CD4-positive, alpha-beta T cell treated with Interleukin-21 for 1 hour (primary cell): ENCODE data around the gene THSD7B.
"Not testable (repeated sequence)": the region's sequence is repeated elsewhere in the genome, so short reads cannot be mapped to it uniquely, and the experiment has no call there.

Experiments
- DNase-seq: peaks from one replicate; pipeline ENCODE4 v3.0.0-alpha.2; 2020

The THSD7B gene

GRCh38 chr2:137051778-137052398 is 286.5 kb downstream of the THSD7B start:
- DNase-seq, result no peak

DNA sequence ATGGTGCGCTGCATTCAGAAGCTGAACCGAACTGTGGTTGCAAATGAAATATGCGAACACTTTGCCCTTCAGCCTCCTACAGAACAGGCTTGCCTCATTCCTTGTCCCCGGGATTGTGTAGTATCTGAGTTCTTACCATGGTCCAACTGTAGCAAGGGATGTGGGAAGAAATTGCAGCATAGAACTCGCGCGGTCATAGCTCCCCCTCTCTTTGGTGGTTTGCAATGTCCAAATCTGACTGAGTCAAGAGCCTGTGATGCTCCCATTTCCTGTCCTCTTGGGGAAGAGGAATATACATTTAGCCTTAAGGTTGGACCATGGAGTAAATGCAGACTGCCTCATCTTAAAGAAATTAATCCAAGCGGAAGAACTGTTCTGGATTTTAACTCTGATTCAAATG is 291.4 kb downstream of the THSD7B start:
- no peak for DNase-seq

- DNase-seq, result not testable (repeated sequence)
Observed at GRCh38 chr2:137076111-137076765, 310.9 kb downstream of the THSD7B start.

- no peak for DNase-seq
Observed at GRCh38 chr2:137091704-137092103, 326.4 kb downstream of the THSD7B start.

DNA sequence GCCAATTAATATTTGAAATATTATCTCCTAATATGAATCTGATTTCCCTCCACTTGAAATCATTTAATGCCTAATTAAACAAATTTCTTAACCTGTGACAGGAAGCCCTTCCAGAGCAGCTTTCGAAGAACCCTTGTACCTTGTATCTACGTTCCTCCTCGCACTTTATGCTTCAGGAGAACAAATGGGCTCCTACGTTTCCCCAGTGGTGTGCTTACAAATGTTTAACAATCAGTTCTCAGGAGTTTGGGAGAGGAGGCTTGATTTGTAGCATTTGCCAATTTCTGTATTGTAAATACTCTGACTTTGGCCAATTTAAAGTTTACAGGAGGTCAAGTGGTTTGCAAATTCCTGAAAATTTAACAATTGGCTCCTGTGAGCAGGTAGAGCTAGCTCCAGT is 327.8 kb downstream of the THSD7B start:
- no peak for DNase-seq

DNA sequence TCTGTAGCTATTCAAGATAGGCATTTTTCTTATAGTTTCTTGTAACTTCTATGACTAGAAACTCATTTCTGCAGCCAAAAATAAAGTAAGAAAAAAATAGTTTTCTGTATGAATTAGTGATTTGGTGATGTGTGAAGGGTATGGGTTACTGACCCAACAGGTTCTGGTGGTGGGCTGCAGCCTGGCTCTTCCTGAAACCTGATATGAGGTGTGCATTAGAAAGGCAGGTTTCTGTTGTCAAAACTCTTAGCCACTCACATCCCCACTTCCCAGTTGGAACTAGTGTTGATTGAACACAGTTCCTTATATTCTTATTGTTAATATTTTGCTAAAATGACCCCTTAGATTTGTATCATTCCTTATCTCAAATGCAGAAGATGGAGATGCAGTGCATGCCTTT is 330.8 kb downstream of the THSD7B start:
- DNase-seq, result no peak

DNA sequence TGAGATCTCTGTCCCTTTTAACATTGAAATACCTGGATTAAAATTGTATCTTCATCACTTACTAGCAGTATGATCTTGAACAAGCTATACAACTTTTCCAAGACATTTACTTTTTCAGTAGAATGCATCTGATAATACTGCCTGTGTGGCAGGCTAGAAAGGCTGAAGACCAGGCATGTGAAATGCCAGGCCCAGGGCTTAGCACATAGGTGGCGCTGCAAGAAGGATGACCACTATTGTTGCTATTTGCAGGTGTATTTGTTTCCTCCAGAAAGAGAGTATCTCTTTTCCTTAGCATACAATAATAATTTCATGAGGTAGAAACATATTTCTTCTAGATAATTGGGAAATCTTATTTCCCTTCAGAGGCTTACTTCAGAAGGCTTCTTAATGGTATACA is 331.3 kb downstream of the THSD7B start:
- no peak for DNase-seq

DNA sequence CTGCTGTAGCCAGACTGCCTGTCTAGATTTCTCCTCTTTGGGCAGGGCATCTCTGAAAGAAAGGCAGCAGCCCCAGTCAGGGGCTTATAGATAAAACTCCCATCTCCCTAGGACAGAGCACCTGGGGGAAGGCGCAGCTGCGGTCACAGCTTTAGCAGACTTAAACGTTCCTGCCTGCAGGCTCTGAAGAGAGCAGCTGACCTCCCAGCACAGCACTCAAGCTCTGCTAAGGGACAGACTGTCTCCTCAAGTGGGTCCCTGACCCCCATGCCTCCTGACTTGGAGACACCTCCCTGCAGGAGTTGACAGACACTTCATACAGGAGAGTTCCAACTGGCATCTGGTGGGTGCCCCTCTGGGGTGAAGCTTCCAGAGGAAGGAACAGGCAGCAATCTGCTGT is 336.5 kb downstream of the THSD7B start:
- DNase-seq, result not testable (repeated sequence)

DNA sequence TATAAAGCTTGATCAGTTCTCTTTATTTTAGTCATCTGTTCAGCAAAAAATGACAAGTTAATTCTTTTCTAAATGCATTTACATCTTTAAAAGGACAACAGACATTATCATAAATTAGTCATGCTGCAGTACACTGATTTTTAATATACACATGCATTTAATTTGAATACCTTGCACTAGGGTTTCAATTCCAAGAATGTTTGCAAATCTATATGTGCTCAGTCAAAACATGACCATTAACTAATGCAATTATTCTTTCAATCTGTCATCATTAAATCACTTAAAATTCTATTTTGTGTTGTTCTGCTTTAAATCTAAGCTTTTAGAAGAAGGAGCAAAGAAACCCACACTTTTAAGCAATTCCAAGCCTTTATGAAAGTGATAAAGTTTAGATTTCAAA is 342.6 kb downstream of the THSD7B start:
- no peak for DNase-seq

GRCh38 chr2:137111896-137112295 is 346.6 kb downstream of the THSD7B start:
- no peak for DNase-seq

- DNase-seq, result no peak
Observed at GRCh38 chr2:137115081-137115794, 349.9 kb downstream of the THSD7B start.

GRCh38 chr2:137115795-137116089 is 350.4 kb downstream of the THSD7B start:
- DNase-seq, result no peak

DNA sequence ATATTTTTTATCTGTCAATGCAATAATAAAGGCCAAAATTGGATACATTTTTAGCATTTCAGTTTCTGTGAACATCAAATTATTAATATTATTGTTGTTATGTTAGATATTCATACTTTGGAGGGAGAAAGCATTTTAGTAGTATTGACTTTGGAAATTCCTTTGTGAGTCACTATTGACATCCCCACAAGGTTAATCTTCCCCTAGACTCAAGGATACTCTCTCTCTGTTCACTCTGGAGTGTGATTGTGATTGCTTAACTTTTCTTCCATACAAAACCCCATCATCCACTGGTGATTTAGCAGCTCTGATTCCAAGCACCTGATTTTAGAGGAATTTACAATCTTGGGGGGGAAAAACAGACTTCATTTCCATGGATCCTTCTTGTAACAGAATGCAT is 352.0 kb downstream of the THSD7B start:
- no peak for DNase-seq

DNA sequence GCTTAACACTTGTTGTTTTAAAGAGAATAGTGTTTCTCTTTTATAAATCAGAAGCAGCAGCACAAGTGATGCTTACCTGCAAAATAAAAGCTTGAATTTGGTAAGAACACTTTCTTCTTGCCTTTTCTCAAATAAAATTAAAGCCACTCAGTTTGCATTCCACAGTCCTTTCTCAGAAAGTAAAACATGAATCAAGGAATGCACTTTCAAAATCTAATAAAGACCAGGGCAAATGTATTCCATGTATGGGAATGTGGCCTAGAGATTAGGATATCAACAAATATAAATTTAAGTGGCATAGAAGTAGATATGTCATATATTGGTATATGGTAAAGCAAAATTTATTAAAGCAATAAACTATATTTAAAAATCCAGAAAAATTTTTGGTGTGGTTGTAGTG is 352.8 kb downstream of the THSD7B start:
- DNase-seq, result no peak

DNA sequence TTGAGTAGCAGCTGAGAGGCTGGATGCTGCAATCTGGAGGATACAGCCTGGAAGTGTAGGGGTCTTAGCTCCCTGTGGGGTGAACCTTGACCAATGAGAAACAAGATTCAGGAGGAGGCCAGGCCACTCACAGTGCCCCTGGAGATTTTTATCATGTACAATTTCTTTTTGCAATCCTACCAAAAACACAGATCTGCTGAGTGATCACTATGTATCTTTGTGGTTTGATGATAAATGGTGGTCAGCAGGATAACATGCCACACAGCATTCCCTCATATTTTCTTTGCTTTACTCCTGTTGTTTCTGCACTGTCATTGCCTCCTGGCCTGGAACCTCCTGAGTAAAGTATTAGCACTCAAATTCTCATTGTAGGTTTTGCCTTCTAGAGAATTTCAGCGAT is 357.9 kb downstream of the THSD7B start:
- no peak for DNase-seq

DNA sequence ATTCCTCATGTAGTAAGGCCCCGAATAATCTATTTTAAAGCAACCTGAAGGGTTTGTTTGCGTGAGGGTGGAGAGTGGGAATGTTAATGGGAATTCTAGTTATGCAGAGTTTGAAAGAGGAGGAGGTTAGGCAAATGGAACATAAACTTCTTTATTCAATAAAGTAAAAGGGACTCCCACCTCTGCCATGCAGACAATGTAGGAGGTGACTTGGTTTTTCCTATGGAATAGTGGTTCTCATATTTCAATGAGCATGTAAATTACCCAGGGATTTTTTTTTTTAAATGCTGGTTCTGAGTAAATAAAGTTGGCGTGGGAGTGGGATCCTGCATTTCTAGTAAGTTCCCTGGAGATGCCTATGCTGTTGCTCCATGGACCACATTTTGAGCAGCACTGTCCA is 367.9 kb downstream of the THSD7B start:
- no peak for DNase-seq

DNA sequence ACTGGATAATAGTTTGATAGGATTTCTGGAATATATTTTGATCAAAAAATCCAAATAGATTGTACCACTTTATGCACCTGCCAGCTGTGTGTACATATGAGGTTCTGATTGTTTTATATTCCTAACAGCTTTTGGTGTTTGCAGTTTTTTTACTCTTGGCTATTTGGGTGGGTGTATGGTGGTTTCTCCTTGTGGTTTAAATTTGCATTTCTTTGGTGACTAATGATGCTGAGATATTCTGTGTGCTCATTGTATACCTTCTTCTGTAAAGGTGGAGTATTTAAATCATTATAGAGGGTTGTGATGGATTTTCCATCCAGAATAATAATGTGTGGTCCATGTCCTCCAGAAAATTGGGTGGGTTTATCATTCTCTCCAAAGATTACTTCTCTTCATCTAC is 372.9 kb downstream of the THSD7B start:
- DNase-seq, result no peak

- DNase-seq, result no peak
Observed at GRCh38 chr2:137151731-137152130, 386.4 kb downstream of the THSD7B start.

GRCh38 chr2:137154946-137155345 is 389.6 kb downstream of the THSD7B start:
- DNase-seq, result no peak

- DNase-seq, result no peak
Observed at GRCh38 chr2:137155356-137156104, 390.2 kb downstream of the THSD7B start.

- no peak for DNase-seq
Observed at GRCh38 chr2:137156221-137156844, 391.0 kb downstream of the THSD7B start.

GRCh38 chr2:137157851-137158250 is 392.5 kb downstream of the THSD7B start:
- no peak for DNase-seq

DNA sequence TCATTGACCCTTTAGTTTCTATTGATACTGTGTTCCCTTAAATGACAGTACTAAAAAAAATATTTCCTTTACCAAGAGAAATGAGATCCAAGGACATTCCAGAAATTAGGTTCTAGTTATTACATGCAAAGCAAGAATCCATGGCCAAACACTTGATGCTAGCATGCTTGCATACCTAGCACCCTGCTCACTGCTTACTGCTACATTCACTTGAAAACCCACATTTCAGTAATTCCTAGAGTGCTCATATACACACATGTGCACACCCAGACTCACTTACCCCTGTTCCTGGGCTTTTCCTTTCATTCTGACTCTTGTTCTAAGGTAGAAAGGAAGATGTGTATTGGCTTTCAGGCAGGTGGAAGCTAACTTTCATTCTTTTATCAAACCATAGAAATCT is 395.9 kb downstream of the THSD7B start:
- no peak for DNase-seq
